ENCODE measurements around the gene STRN. TPM values are rescaled to one million over a fixed set of nuclear protein-coding genes. Genes with fewer than 3 reads are reported as not detected.

STRN gene
- total RNA-seq, 6 donors from 2014 or later: 14.0 to 36.4 (median 21.7) TPM

- H3K9me3 ChIP-seq: no peaks in the 10 kb centered on the region
- H3K4me3 ChIP-seq: no peak overlapping the region
- no peak for TF ChIP-seq POLR2AphosphoS5 (IDR thresholded peaks at IDR 0.05)
- H3K27ac ChIP-seq: no peak overlapping the region
- DNase-seq: no peak
- ATAC-seq (ENCODE audit: low FRiP score in 2 of 2): no peak
- H3K36me3 ChIP-seq: no peaks in the 10 kb centered on the region
- WGBS, 2 donors: 72 to 85% methylated on average over 7 of the region's 7 CpGs
- H3K4me1 ChIP-seq: no peaks in the 10 kb centered on the region
- H3K27me3 ChIP-seq: no peaks in the 10 kb centered on the region
Measured at GRCh38 chr2:36820942-36821605, 145.3 kb downstream of the STRN start.

GRCh38 chr2:36819095-36819711 lies 147.1 kb downstream of the STRN start:
- Histone ChIP-seq H3K27me3 (no peaks in the 10 kb centered on the region), H3K4me1 (no peaks in the 10 kb centered on the region), H3K27ac (no peak overlapping the region), H3K9me3 (no peaks in the 10 kb centered on the region), H3K4me3 (no peak overlapping the region), H3K36me3 (no peaks in the 10 kb centered on the region)
- ATAC-seq (ENCODE audit: low FRiP score in 2 of 2): no peak
- no peak for DNase-seq
- TF ChIP-seq POLR2AphosphoS5 (IDR thresholded peaks at IDR 0.05) (no peak), POLR2A (IDR thresholded peaks at IDR 0.05) (no peak), EP300 (IDR thresholded peaks at IDR 0.05) (no peak), CTCF (IDR thresholded peaks at IDR 0.05) (no peak)
- WGBS, 2 donors: 83 to 87% methylated on average over 4 of the region's 4 CpGs

- H3K36me3 ChIP-seq: no peaks in the 10 kb centered on the region
- H3K27ac ChIP-seq: no peak overlapping the region
- TF ChIP-seq POLR2AphosphoS5 (IDR thresholded peaks at IDR 0.05): no peak
- TF ChIP-seq POLR2A (IDR thresholded peaks at IDR 0.05): no peak
- no peak for TF ChIP-seq CTCF (IDR thresholded peaks at IDR 0.05)
- no peak for TF ChIP-seq EP300 (IDR thresholded peaks at IDR 0.05)
- DNase-seq (no peak), ATAC-seq (ENCODE audit: low FRiP score in 2 of 2) (no peak)
- H3K9me3 ChIP-seq: no peaks in the 10 kb centered on the region
- no peaks in the 10 kb centered on the region for H3K4me1 ChIP-seq
- no peaks in the 10 kb centered on the region for H3K27me3 ChIP-seq
- 54 to 79% methylated on average over 2 of the region's 2 CpGs for WGBS, 2 donors
- no peak overlapping the region for H3K4me3 ChIP-seq
Measured at GRCh38 chr2:36818542-36818941, 147.8 kb downstream of the STRN start.

- Histone ChIP-seq H3K9me3 (no peaks in the 10 kb centered on the region), H3K36me3 (no peaks in the 10 kb centered on the region), H3K27me3 (no peaks in the 10 kb centered on the region), H3K27ac (no peak overlapping the region), H3K4me1 (no peaks in the 10 kb centered on the region), H3K4me3 (no peak overlapping the region)
- ATAC-seq (ENCODE audit: low FRiP score in 2 of 2) (peak; percentile 23 to 37), DNase-seq (no peak)
- TF ChIP-seq POLR2A (IDR thresholded peaks at IDR 0.05) (no peak), CTCF (IDR thresholded peaks at IDR 0.05) (no peak), EP300 (IDR thresholded peaks at IDR 0.05) (no peak), POLR2AphosphoS5 (IDR thresholded peaks at IDR 0.05) (no peak)
- 46 to 68% methylated on average over 6 of the region's 6 CpGs for WGBS, 2 donors
Measured at GRCh38 chr2:36812196-36812595, 154.1 kb downstream of the STRN start.

GRCh38 chr2:36811071-36811470 lies 155.3 kb downstream of the STRN start:
- ATAC-seq (ENCODE audit: low FRiP score in 2 of 2): no peak

More at GRCh38 chr2:36811071-36811470, 155.3 kb downstream of the STRN start:
- H3K4me3 ChIP-seq: no peak overlapping the region
- H3K36me3 ChIP-seq: no peaks in the 10 kb centered on the region
- H3K4me1 ChIP-seq: no peaks in the 10 kb centered on the region
- no peak for DNase-seq
- no peak overlapping the region for H3K27ac ChIP-seq
- TF ChIP-seq POLR2AphosphoS5 (IDR thresholded peaks at IDR 0.05): no peak
- TF ChIP-seq EP300 (IDR thresholded peaks at IDR 0.05): no peak
- TF ChIP-seq POLR2A (IDR thresholded peaks at IDR 0.05): no peak
- TF ChIP-seq CTCF (IDR thresholded peaks at IDR 0.05): no peak
- no peaks in the 10 kb centered on the region for H3K27me3 ChIP-seq
- no peaks in the 10 kb centered on the region for H3K9me3 ChIP-seq
- WGBS, 2 donors: 85 to 94% methylated on average over 5 of the region's 5 CpGs

Measured in upper lobe of left lung (tissue), 6 donors.